Measurements from ENCODE around the gene TMEM201.

- TF ChIP-seq EZH2 (IDR thresholded peaks at IDR 0.05; ENCODE audit: borderline replicate concordance, low read length) (no peak), CTCF (conservative IDR thresholded peaks at IDR 0.05 in 1 of 2, IDR thresholded peaks at IDR 0.05 in 1 of 2; ENCODE audit: extremely low read depth in 1 of 2, insufficient read depth in 1 of 2, low read depth in 1 of 2, low read length in 2 of 2) (no peak)
These were observed 12.4 kb downstream of the TMEM201 start for GRCh38 chr1:9600861-9601834.
